ENCODE data around the gene GRID1. TPM values are rescaled to one million over a fixed set of nuclear protein-coding genes. Genes with fewer than 3 reads are reported as not detected.

Gene GRID1
- polyA plus RNA-seq, 1 of the 3 experiments (the other 2 are of a cell fraction), result 0.13 TPM

- no peak for TF ChIP-seq MAX (IDR thresholded peaks at IDR 0.05; ENCODE audit: low read depth)
- TF ChIP-seq NRF1 (IDR thresholded peaks at IDR 0.05; ENCODE audit: low read depth, low read length), result no peak
- no peak for TF ChIP-seq RXRA (IDR thresholded peaks at IDR 0.05; ENCODE audit: borderline replicate concordance, low read depth)
- no peak for TF ChIP-seq YY1 (IDR thresholded peaks at IDR 0.05; ENCODE audit: low read depth)
- TF ChIP-seq EP300 (IDR thresholded peaks at IDR 0.05; ENCODE audit: borderline replicate concordance in 1 of 2, low read depth in 1 of 2, low read length in 1 of 2), result no peak
Measured at GRCh38 chr10:85851325-85851724, 515.3 kb downstream of the GRID1 start (continued).

- no peak overlapping the region for H3K9ac ChIP-seq
- no peaks in the 10 kb centered on the region for H3K9me2 ChIP-seq
- H3K4me2 ChIP-seq, result no peak overlapping the region
- ChIA-PET POLR2A (no interaction called here), CTCF (no interaction called here)
- 39% methylated on average over 3 of the region's 3 CpGs for WGBS (ENCODE audit: low lambda C conversion rate)
- TF ChIP-seq EZH2phosphoT487 (IDR thresholded peaks at IDR 0.05; ENCODE audit: borderline replicate concordance, low read depth), result no peak
- no peaks in the 10 kb centered on the region for H3K79me2 ChIP-seq (ENCODE audit: insufficient read depth)
- no peaks in the 10 kb centered on the region for H3K9me3 ChIP-seq
- no peaks in the 10 kb centered on the region for H4K20me1 ChIP-seq (ENCODE audit: insufficient read depth)
- DNase-seq, result no peak
- no peaks in the 10 kb centered on the region for H3K27me3 ChIP-seq (ENCODE audit: insufficient read depth)
- H2AFZ ChIP-seq (ENCODE audit: low read depth), result no peak overlapping the region
- peaks cover 0 to 6% of the 10 kb centered on the region in 2 experiments; a peak in 1 of 4 replicates for H3K4me1 ChIP-seq (ENCODE audit: control insufficient read depth in 1 of 2, insufficient read depth in 2 of 2, low read depth in 1 of 2, low read length in 1 of 2)
- H3K36me3 ChIP-seq (replicated peaks in 1 of 2; ENCODE audit: control insufficient read depth in 1 of 2, insufficient read depth in 2 of 2, low read length in 1 of 2), result no peaks in the 10 kb centered on the region
- no peak overlapping the region for H3K4me3 ChIP-seq (ENCODE audit: low read depth in 2 of 2, low read length in 1 of 2)
- no peaks in the 10 kb centered on the region for H3F3A ChIP-seq (replicated peaks; ENCODE audit: insufficient read depth)
- no peak overlapping the region for H3K27ac ChIP-seq (ENCODE audit: low read depth in 2 of 2, low read length in 1 of 2)
Measured at GRCh38 chr10:85850736-85851135, 515.9 kb downstream of the GRID1 start.

GRCh38 chr10:85849315-85849714 is 517.3 kb downstream of the GRID1 start:
- Histone ChIP-seq H3K9ac (no peak overlapping the region), H3K4me1 (ENCODE audit: control insufficient read depth in 1 of 2, insufficient read depth in 2 of 2, low read depth in 1 of 2, low read length in 1 of 2) (peaks cover 0 to 6% of the 10 kb centered on the region in 2 experiments; a peak in 1 of 4 replicates), H2AFZ (ENCODE audit: low read depth) (no peak overlapping the region), H3K4me2 (no peak overlapping the region), H3K27me3 (ENCODE audit: insufficient read depth) (no peaks in the 10 kb centered on the region), H3K9me2 (no peaks in the 10 kb centered on the region), H3K36me3 (replicated peaks in 1 of 2; ENCODE audit: control insufficient read depth in 1 of 2, insufficient read depth in 2 of 2, low read length in 1 of 2) (no peaks in the 10 kb centered on the region), H4K20me1 (ENCODE audit: insufficient read depth) (no peaks in the 10 kb centered on the region), H3F3A (replicated peaks; ENCODE audit: insufficient read depth) (no peaks in the 10 kb centered on the region), H3K9me3 (no peaks in the 10 kb centered on the region; the same call in 1 of the 2 replicates), H3K79me2 (ENCODE audit: insufficient read depth) (no peaks in the 10 kb centered on the region), H3K27ac (ENCODE audit: low read depth in 2 of 2, low read length in 1 of 2) (no peak overlapping the region), H3K4me3 (ENCODE audit: low read depth in 2 of 2, low read length in 1 of 2) (no peak overlapping the region)
- no peak for TF ChIP-seq USF2 (IDR thresholded peaks at IDR 0.05; ENCODE audit: borderline replicate concordance, low read depth, low read length)
- TF ChIP-seq GABPA (IDR thresholded peaks at IDR 0.05; ENCODE audit: low read depth), result no peak
- no peak for TF ChIP-seq IRF3 (IDR thresholded peaks at IDR 0.05; ENCODE audit: low read depth, low read length)
- ChIA-PET POLR2A (no interaction called here), CTCF (no interaction called here)
- 14% methylated on average over 3 of the region's 3 CpGs for WGBS (ENCODE audit: low lambda C conversion rate)
- no peak for DNase-seq
